Measurements from ENCODE around the gene NPPA. TPM values are rescaled to one million over a fixed set of nuclear protein-coding genes. Genes with fewer than 3 reads are reported as not detected.
A peak's percentile ranks its signal among the peaks of the same experiment; 100 is the strongest.

Gene NPPA
- total RNA-seq, 5 donors from 2014 or later (not counting 1 experiment from before 2014, with no cell fraction given) = not detected

- ChIA-PET POLR2A (no interaction called here), CTCF (no interaction called here)
- no peaks in the 10 kb centered on the region for H3K9me3 ChIP-seq
- no peak for DNase-seq
- Mint-ChIP-seq H3K9me3 (no peaks in the 10 kb centered on the region), H3K4me3 (no peak overlapping the region), H3K27me3 (peaks cover 7 to 34% of the 10 kb centered on the region in 2 donors), H3K36me3 (no peaks in the 10 kb centered on the region), H3K4me1 (no peaks in the 10 kb centered on the region), H3K27ac (no peak overlapping the region)
- whole genome bisulfite sequencing (ENCODE audit: insufficient coverage) = 87% methylated on average over 3 of the region's 13 CpGs
- H3K4me3 ChIP-seq (ENCODE audit: control insufficient read depth in 1 of 2, extremely low read depth in 1 of 2, low read length in 1 of 2) = no peak overlapping the region
- H3K4me1 ChIP-seq (ENCODE audit: control insufficient read depth in 1 of 2, extremely low read depth in 1 of 2, insufficient read depth in 2 of 2, low read length in 2 of 2) = no peaks in the 10 kb centered on the region
- no peak for ATAC-seq (replicated peaks in 1 of 4)
- H3K27me3 ChIP-seq (replicated peaks in 1 of 2; ENCODE audit: control insufficient read depth in 2 of 2, extremely low read depth in 1 of 2, insufficient read depth in 2 of 2, low read length in 1 of 2) = peaks cover 0 to 25% of the 10 kb centered on the region in 2 experiments
- no peak overlapping the region for H3K27ac ChIP-seq (ENCODE audit: low read length)
- no peaks in the 10 kb centered on the region for H3K36me3 ChIP-seq (ENCODE audit: control insufficient read depth in 2 of 2, extremely low read depth in 1 of 2, insufficient read depth in 1 of 2, low read length in 1 of 2)
Measured at GRCh38 chr1:11868331-11868980, 20.9 kb upstream of the NPPA start.

- Histone ChIP-seq H3K4me1 (ENCODE audit: control insufficient read depth in 1 of 2, extremely low read depth in 1 of 2, insufficient read depth in 2 of 2, low read length in 2 of 2) (peaks cover 0 to 6% of the 10 kb centered on the region in 2 experiments), H3K36me3 (ENCODE audit: control insufficient read depth in 2 of 2, extremely low read depth in 1 of 2, insufficient read depth in 1 of 2, low read length in 1 of 2) (no peaks in the 10 kb centered on the region), H3K4me3 (ENCODE audit: control insufficient read depth in 1 of 2, extremely low read depth in 1 of 2, low read length in 1 of 2) (no peak overlapping the region), H3K9me3 (no peaks in the 10 kb centered on the region), H3K27ac (ENCODE audit: low read length) (no peak overlapping the region), H3K27me3 (replicated peaks in 1 of 2; ENCODE audit: control insufficient read depth in 2 of 2, extremely low read depth in 1 of 2, insufficient read depth in 2 of 2, low read length in 1 of 2) (peaks cover 0 to 45% of the 10 kb centered on the region in 2 experiments)
- no peak for ATAC-seq (replicated peaks in 1 of 4)
- peaks cover 0 to 4% (median 0%) of the 10 kb centered on the region in 3 donors for H3K9me3 Mint-ChIP-seq
- no CpG with 5 or more reads among the region's 6 CpGs for WGBS (ENCODE audit: insufficient coverage)
- no peak overlapping the region for H3K27ac Mint-ChIP-seq
- H3K4me1 Mint-ChIP-seq = no peaks in the 10 kb centered on the region
- no peak for DNase-seq
- CTCF ChIA-PET = no interaction called here
- H3K4me3 Mint-ChIP-seq = no peak overlapping the region
- POLR2A ChIA-PET = no interaction called here
- H3K36me3 Mint-ChIP-seq = no peaks in the 10 kb centered on the region
- H3K27me3 Mint-ChIP-seq = peaks cover 33 to 59% of the 10 kb centered on the region in 2 donors
Measured at GRCh38 chr1:11862890-11863289, 15.3 kb upstream of the NPPA start.

DNA sequence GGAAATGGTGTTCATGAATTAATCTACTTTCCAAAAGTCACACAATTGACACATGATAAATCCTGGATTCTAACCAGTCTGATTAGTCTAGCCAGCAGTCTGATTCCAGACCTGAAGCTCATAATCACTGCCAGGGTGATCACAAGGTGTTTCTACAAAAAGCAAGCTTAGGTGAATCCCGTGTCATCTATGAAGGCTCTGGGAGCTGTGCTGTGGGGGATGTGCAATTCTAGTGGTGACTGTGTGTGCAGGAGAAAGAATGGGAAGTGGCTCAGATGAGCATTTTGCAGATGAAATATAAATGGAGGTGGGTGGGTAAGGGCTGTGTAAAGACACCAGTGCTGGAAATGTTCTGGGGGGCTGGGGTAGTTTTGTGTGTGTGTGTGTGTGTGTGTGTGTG, 13.0 kb upstream of the NPPA start:
- H3K4me3 ChIP-seq (ENCODE audit: control insufficient read depth in 1 of 2, extremely low read depth in 1 of 2, low read length in 1 of 2) = no peak overlapping the region
- ChIA-PET CTCF (interaction anchor here in 1 of 2 donors (0.7 kb wide), 1 partner anchor 9 kb away, joined by 4 read pairs; no protein-coding TSS in a partner anchor), POLR2A (no interaction called here)
- Mint-ChIP-seq H3K27ac (no peak overlapping the region), H3K36me3 (no peaks in the 10 kb centered on the region), H3K4me1 (peaks cover 0 to 4% (median 2%) of the 10 kb centered on the region in 3 donors), H3K27me3 (peaks cover 39 to 67% of the 10 kb centered on the region in 2 donors), H3K4me3 (no peak overlapping the region), H3K9me3 (peaks cover 0 to 4% (median 0%) of the 10 kb centered on the region in 3 donors)
- DNase-seq = no peak
- H3K27ac ChIP-seq (ENCODE audit: low read length) = no peak overlapping the region
- WGBS (ENCODE audit: insufficient coverage) = 85% methylated on average over 1 of the region's 1 CpG
- no peaks in the 10 kb centered on the region for H3K9me3 ChIP-seq
- peaks cover 0 to 9% of the 10 kb centered on the region in 2 experiments for H3K4me1 ChIP-seq (ENCODE audit: control insufficient read depth in 1 of 2, extremely low read depth in 1 of 2, insufficient read depth in 2 of 2, low read length in 2 of 2)
- peaks cover 0 to 57% of the 10 kb centered on the region in 2 experiments for H3K27me3 ChIP-seq (replicated peaks in 1 of 2; ENCODE audit: control insufficient read depth in 2 of 2, extremely low read depth in 1 of 2, insufficient read depth in 2 of 2, low read length in 1 of 2)
- H3K36me3 ChIP-seq (ENCODE audit: control insufficient read depth in 2 of 2, extremely low read depth in 1 of 2, insufficient read depth in 1 of 2, low read length in 1 of 2) = no peaks in the 10 kb centered on the region
- no peak for ATAC-seq (replicated peaks in 1 of 4)

DNA sequence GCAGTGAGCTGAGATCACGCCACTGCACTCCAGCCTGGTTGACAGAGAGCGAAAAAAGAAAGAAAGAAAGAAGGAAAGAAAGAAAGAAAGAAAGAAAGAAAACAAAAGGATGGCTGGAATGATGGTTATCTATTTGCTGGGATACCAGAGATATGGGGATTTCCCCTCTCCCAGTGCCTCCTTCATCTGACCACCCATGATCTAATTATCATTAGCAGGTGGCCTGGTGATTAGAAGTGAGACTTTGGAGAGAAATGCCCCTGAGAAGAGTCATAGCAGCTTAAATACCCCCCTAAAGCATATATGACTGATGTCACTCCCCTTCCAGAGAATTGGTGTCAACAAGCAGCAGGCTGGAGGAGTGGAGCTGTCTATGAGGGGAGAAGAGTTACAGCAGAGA, 12.5 kb upstream of the NPPA start:
- Mint-ChIP-seq H3K9me3 (peaks cover 0 to 4% (median 0%) of the 10 kb centered on the region in 3 donors), H3K27ac (no peak overlapping the region), H3K36me3 (no peaks in the 10 kb centered on the region), H3K4me3 (no peak overlapping the region), H3K4me1 (peaks cover 0 to 4% (median 2%) of the 10 kb centered on the region in 3 donors), H3K27me3 (peaks cover 39 to 67% of the 10 kb centered on the region in 2 donors)
- Histone ChIP-seq H3K36me3 (ENCODE audit: control insufficient read depth in 2 of 2, extremely low read depth in 1 of 2, insufficient read depth in 1 of 2, low read length in 1 of 2) (no peaks in the 10 kb centered on the region), H3K27ac (ENCODE audit: low read length) (no peak overlapping the region), H3K4me1 (ENCODE audit: control insufficient read depth in 1 of 2, extremely low read depth in 1 of 2, insufficient read depth in 2 of 2, low read length in 2 of 2) (peaks cover 0 to 9% of the 10 kb centered on the region in 2 experiments), H3K9me3 (no peaks in the 10 kb centered on the region), H3K4me3 (ENCODE audit: control insufficient read depth in 1 of 2, extremely low read depth in 1 of 2, low read length in 1 of 2) (no peak overlapping the region), H3K27me3 (replicated peaks in 1 of 2; ENCODE audit: control insufficient read depth in 2 of 2, extremely low read depth in 1 of 2, insufficient read depth in 2 of 2, low read length in 1 of 2) (peaks cover 0 to 60% of the 10 kb centered on the region in 2 experiments)
- DNase-seq (no peak), ATAC-seq (replicated peaks in 1 of 4) (no peak)
- ChIA-PET CTCF (no interaction called here), POLR2A (no interaction called here)
- no CpG with 5 or more reads among the region's 2 CpGs for WGBS (ENCODE audit: insufficient coverage)

DNA sequence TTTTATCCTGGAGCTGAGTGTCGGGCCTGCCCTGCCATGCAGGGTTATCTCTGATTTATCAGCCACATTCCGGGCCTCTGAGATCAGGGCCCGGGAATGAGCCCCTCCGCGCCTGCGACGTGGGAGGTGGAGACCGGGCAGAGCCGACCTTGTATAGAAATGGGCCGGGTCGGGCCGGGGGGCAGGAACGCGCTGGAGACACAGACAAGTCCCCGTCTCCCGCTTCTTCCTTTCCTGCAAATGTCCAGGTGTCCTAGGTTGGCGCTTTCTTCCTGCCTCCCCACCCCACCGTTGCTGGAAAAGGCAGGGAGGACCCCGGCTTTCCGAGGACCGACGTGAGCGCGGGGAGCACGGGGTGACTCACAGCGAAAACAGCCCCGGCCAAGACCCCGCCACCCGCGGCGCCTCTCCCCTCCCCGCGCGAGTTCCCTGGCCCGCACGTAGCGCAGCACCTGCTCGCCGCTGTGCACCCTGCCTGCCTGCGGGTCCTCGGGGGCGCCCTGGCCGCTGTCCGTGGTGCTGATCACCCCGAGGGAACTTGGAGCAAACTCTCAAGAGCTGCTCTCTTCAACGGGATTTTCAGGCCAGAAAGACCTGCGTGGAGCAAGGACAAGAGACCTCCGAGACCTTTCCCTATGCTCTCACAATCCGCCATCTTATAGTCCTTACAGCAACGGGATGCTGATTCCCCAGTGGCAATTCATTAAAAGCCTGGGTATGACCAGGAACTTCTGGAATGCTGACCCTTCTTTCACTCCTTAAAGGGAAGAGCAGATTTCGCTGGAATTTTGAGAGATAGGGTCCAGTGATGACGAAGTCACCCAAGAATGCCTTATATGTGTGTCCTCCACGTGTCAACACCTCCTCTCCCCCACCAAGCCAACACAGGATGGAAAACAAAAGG, 11.6 kb upstream of the NPPA start:
- no peak overlapping the region for H3K4me3 Mint-ChIP-seq
- H3K27me3 Mint-ChIP-seq = peaks cover 46 to 68% of the 10 kb centered on the region in 2 donors
- Histone ChIP-seq H3K27ac (ENCODE audit: low read length) (no peak overlapping the region), H3K9me3 (no peaks in the 10 kb centered on the region), H3K27me3 (replicated peaks in 1 of 2; ENCODE audit: control insufficient read depth in 2 of 2, extremely low read depth in 1 of 2, insufficient read depth in 2 of 2, low read length in 1 of 2) (peaks cover 0 to 66% of the 10 kb centered on the region in 2 experiments), H3K4me1 (ENCODE audit: control insufficient read depth in 1 of 2, extremely low read depth in 1 of 2, insufficient read depth in 2 of 2, low read length in 2 of 2) (peaks cover 0 to 9% of the 10 kb centered on the region in 2 experiments), H3K4me3 (ENCODE audit: control insufficient read depth in 1 of 2, extremely low read depth in 1 of 2, low read length in 1 of 2) (no peak overlapping the region), H3K36me3 (ENCODE audit: control insufficient read depth in 2 of 2, extremely low read depth in 1 of 2, insufficient read depth in 1 of 2, low read length in 1 of 2) (no peaks in the 10 kb centered on the region)
- ChIA-PET CTCF (interaction anchor here in 1 of 2 donors (0.5 kb wide), 1 partner anchor 514 kb away, joined by 4 read pairs; no protein-coding TSS in a partner anchor), POLR2A (no interaction called here)
- DNase-seq (peak; percentile 31 to 80 (median 66)), ATAC-seq (replicated peaks in 1 of 4) (peak; percentile 64 to 89 (median 72))
- H3K4me1 Mint-ChIP-seq = peaks cover 0 to 4% (median 2%) of the 10 kb centered on the region in 3 donors
- H3K9me3 Mint-ChIP-seq = peaks cover 0 to 4% (median 0%) of the 10 kb centered on the region in 3 donors
- H3K36me3 Mint-ChIP-seq = no peaks in the 10 kb centered on the region
- no peak overlapping the region for H3K27ac Mint-ChIP-seq
- 8% methylated on average over 42 of the region's 53 CpGs for WGBS (ENCODE audit: insufficient coverage)

DNA sequence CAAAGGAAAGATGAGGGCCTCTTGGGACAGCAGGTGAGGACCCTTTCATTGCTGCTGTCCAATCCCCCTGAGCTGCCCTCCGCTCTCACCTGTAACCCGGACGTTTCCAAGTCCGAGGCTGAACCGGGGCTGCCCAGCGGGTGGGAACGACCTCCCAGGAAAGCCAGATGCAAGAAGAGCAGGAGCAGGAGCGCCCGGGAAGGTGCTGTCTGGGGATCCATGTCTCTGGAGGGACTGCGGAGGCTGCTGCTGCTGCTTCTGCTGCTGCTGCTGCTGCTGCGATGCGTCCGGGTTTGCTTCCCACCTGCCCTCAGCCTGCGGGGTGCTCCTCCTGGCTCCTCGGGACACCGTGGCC, 11.0 kb upstream of the NPPA start, which contains the start of gene NPPB:
Gene NPPB (minus strand): TSS at position 333 of the 355 bp plus-strand sequence. CDS start 112 bp downstream, at position 221.
- Histone ChIP-seq H3K36me3 (ENCODE audit: control insufficient read depth in 2 of 2, extremely low read depth in 1 of 2, insufficient read depth in 1 of 2, low read length in 1 of 2) (no peaks in the 10 kb centered on the region), H3K4me1 (ENCODE audit: control insufficient read depth in 1 of 2, extremely low read depth in 1 of 2, insufficient read depth in 2 of 2, low read length in 2 of 2) (peaks cover 0 to 9% of the 10 kb centered on the region in 2 experiments), H3K9me3 (no peaks in the 10 kb centered on the region), H3K27ac (ENCODE audit: low read length) (no peak within 1 kb of the TSS), H3K27me3 (replicated peaks in 1 of 2; ENCODE audit: control insufficient read depth in 2 of 2, extremely low read depth in 1 of 2, insufficient read depth in 2 of 2, low read length in 1 of 2) (peaks cover 0 to 69% of the 10 kb centered on the region in 2 experiments), H3K4me3 (ENCODE audit: control insufficient read depth in 1 of 2, extremely low read depth in 1 of 2, low read length in 1 of 2) (no peak within 1 kb of the TSS)
- H3K27me3 Mint-ChIP-seq = peaks cover 48 to 72% of the 10 kb centered on the region in 2 donors
- H3K36me3 Mint-ChIP-seq = no peaks in the 10 kb centered on the region
- WGBS (ENCODE audit: insufficient coverage) = 37% methylated on average over 16 of the region's 16 CpGs
- ChIA-PET CTCF (interaction anchor here in 1 of 2 donors (0.5 kb wide), 1 partner anchor 514 kb away, joined by 4 read pairs; no protein-coding TSS in a partner anchor), POLR2A (no interaction called here)
- ATAC-seq (replicated peaks in 1 of 4) = no peak
- H3K9me3 Mint-ChIP-seq = peaks cover 0 to 4% (median 0%) of the 10 kb centered on the region in 3 donors
- no peak within 1 kb of the TSS for H3K27ac Mint-ChIP-seq
- H3K4me3 Mint-ChIP-seq = no peak within 1 kb of the TSS
- no peak for DNase-seq
- peaks cover 0 to 4% (median 2%) of the 10 kb centered on the region in 3 donors for H3K4me1 Mint-ChIP-seq

Measured in T-cell (primary cell).